ENCODE measurements around the gene PIK3CB. TPM values are rescaled to one million over a fixed set of nuclear protein-coding genes. Genes with fewer than 3 reads are reported as not detected.
"Not testable (repeated sequence)": the region's sequence is repeated elsewhere in the genome, so short reads cannot be mapped to it uniquely, and the experiment has no call there.

Gene PIK3CB
- total RNA-seq, 4 donors from 2014 or later, result 24.9 to 94.7 (median 36.8) TPM

GRCh38 chr3:138796761-138797160 lies 38.0 kb downstream of the PIK3CB start:
- Histone ChIP-seq H3K27ac (peak overlapping the region; percentile 73 to 85 (median 78)), H3K9me3 (no peaks in the 10 kb centered on the region), H3K27me3 (no peaks in the 10 kb centered on the region), H3K4me3 (no peak overlapping the region), H3K36me3 (no peaks in the 10 kb centered on the region), H3K4me1 (peaks cover 30 to 32% of the 10 kb centered on the region in 2 donors)
- ATAC-seq (no peak), DNase-seq (no peak)
- intact Hi-C loops (cut with DNase I; ENCODE audit: low total_unique reads) (loop anchor here (2.0 kb wide), 1 partner anchor 38 kb away; the partner anchor contains the start of gene PIK3CB), in situ Hi-C loops (cut with MboI; ENCODE audit: low sequenced_read_pairs in 4 of 4) (no loop called here)
- TF ChIP-seq POLR2A (IDR thresholded peaks at IDR 0.05) (no peak), CTCF (IDR thresholded peaks at IDR 0.05 in 4 of 5, conservative IDR thresholded peaks at IDR 0.05 in 1 of 5) (no peak)

- intact Hi-C loops (cut with DNase I; ENCODE audit: low total_unique reads) (no loop called here), in situ Hi-C loops (cut with MboI; ENCODE audit: low sequenced_read_pairs in 4 of 4) (no loop called here)
- DNase-seq (no peak), ATAC-seq (peak; percentile 70 to 83)
- Histone ChIP-seq H3K27ac (peak overlapping the region; percentile 15 to 38 (median 26)), H3K27me3 (no peaks in the 10 kb centered on the region), H3K36me3 (peaks cover 0 to 4% of the 10 kb centered on the region in 2 donors), H3K4me1 (peaks cover 22 to 26% of the 10 kb centered on the region in 2 donors), H3K9me3 (no peaks in the 10 kb centered on the region), H3K4me3 (no peak overlapping the region)
- TF ChIP-seq CTCF (IDR thresholded peaks at IDR 0.05 in 4 of 5, conservative IDR thresholded peaks at IDR 0.05 in 1 of 5) (no peak), POLR2A (IDR thresholded peaks at IDR 0.05) (no peak)
Observed at GRCh38 chr3:138786788-138787271, 47.9 kb downstream of the PIK3CB start.

- in situ Hi-C loops (cut with MboI; ENCODE audit: low sequenced_read_pairs in 4 of 4), result no loop called here
- no peaks in the 10 kb centered on the region for H3K9me3 ChIP-seq
- intact Hi-C loops (cut with DNase I; ENCODE audit: low total_unique reads), result no loop called here
- TF ChIP-seq POLR2A (IDR thresholded peaks at IDR 0.05), result no peak
- TF ChIP-seq CTCF (IDR thresholded peaks at IDR 0.05 in 4 of 5, conservative IDR thresholded peaks at IDR 0.05 in 1 of 5), result no peak
- peak overlapping the region in 1 of 4 donors; percentile 38 for H3K27ac ChIP-seq
- H3K36me3 ChIP-seq, result peaks cover 0 to 4% of the 10 kb centered on the region in 2 donors
- no peak overlapping the region for H3K4me3 ChIP-seq
- ATAC-seq, result no peak
- no peak for DNase-seq
- no peaks in the 10 kb centered on the region for H3K27me3 ChIP-seq
- peaks cover 22 to 26% of the 10 kb centered on the region in 2 donors for H3K4me1 ChIP-seq
Observed at GRCh38 chr3:138785951-138786350, 48.8 kb downstream of the PIK3CB start.

DNA sequence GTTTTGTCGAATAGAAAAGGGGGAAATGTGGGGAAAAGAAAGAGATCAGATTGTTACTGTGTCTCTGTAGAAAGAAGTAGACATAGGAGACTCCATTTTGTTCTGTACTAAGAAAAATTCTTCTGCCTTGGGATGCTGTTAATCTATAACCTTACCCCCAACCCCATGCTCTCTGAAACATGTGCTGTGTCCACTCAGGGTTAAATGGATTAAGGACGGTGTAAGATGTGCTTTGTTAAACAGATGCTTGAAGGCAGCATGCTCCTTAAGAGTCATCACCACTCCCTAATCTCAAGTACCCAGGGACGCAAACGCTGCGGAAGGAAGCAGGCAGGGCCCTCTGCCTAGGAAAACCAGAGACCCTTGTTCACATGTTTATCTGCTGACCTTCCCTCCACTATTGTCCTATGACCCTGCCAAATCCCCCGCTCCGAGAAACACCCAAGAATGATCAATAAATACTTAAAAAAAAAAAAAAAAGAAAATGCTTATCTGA lies 49.3 kb downstream of the PIK3CB start:
- H3K27me3 ChIP-seq; H3K4me3 ChIP-seq; in situ Hi-C loops (cut with MboI; ENCODE audit: low sequenced_read_pairs in 4 of 4); intact Hi-C loops (cut with DNase I; ENCODE audit: low total_unique reads); DNase-seq; ATAC-seq; H3K27ac ChIP-seq; H3K9me3 ChIP-seq; H3K36me3 ChIP-seq: not testable (repeated sequence)
- peaks cover 22 to 26% of the 10 kb centered on the region in 2 donors for H3K4me1 ChIP-seq

- Histone ChIP-seq H3K36me3 (no peaks in the 10 kb centered on the region), H3K4me1 (peaks cover 22 to 31% of the 10 kb centered on the region in 2 donors), H3K4me3 (no peak overlapping the region), H3K9me3 (no peaks in the 10 kb centered on the region), H3K27ac (peak overlapping the region in 1 of 4 donors; percentile 17), H3K27me3 (no peaks in the 10 kb centered on the region)
- DNase-seq (no peak), ATAC-seq (no peak)
- in situ Hi-C loops (cut with MboI; ENCODE audit: low sequenced_read_pairs in 4 of 4) (no loop called here), intact Hi-C loops (cut with DNase I; ENCODE audit: low total_unique reads) (no loop called here)
- no peak for TF ChIP-seq POLR2A (IDR thresholded peaks at IDR 0.05)
- no peak for TF ChIP-seq CTCF (IDR thresholded peaks at IDR 0.05 in 4 of 5, conservative IDR thresholded peaks at IDR 0.05 in 1 of 5)
Observed at GRCh38 chr3:138782755-138783154, 52.0 kb downstream of the PIK3CB start.
